Measurements from ENCODE around the gene TULP1. TPM values are rescaled to one million over a fixed set of nuclear protein-coding genes. Genes with fewer than 3 reads are reported as not detected.

Gene TULP1
- total and polyA plus RNA-seq, 2 of the 8 experiments (the other 6 are each of a cell fraction or from before 2014, with no cell fraction given) = 3.2 to 6.8 TPM

DNA sequence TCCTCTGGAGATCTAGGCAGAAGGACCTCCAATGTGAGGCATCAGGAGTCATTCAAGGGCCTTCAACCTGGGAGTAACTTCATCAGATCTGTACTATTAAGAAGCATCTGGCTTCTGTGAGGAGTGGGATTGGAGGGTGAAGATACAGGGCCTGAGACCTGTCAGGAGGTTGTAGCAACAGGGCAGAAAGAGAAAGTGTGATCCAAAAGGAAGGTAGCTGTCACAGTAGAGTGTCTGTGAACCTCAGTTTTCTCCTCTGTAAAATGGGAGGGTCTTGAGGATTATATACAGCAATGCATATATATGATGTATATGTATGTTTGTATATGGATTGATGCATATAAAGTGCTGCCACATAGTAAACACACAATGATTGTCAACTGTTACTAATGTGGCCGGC is 47.0 kb downstream of the TULP1 start:
- Histone ChIP-seq H3K9ac (replicated peaks in 1 of 4; ENCODE audit: extremely low read depth in 1 of 4, low read depth in 3 of 4, low read length in 3 of 4) (no peak overlapping the region), H3K23me2 (ENCODE audit: low read depth, low read length) (peaks cover 13% of the 10 kb centered on the region), H4K8ac (ENCODE audit: extremely low read depth, insufficient read depth, low read length) (no peak overlapping the region), H4K20me1 (replicated peaks in 1 of 2; ENCODE audit: control insufficient read depth in 1 of 2, insufficient read depth in 2 of 2, low read length in 2 of 2) (peaks cover 9 to 15% of the 10 kb centered on the region in 2 experiments), H3K18ac (ENCODE audit: extremely low read depth, low read length) (no peak overlapping the region), H3K23ac (ENCODE audit: insufficient read length) (no peak overlapping the region), H3K4me1 (replicated peaks in 1 of 4; ENCODE audit: control insufficient read depth in 3 of 4, insufficient read depth in 4 of 4, low read length in 3 of 4) (peaks cover 0 to 8% (median 5%) of the 10 kb centered on the region in 4 experiments; a peak in 5 of 7 replicates), H4K5ac (ENCODE audit: insufficient read length, low read depth, low read length) (no peak overlapping the region), H3K4me2 (ENCODE audit: insufficient read depth in 1 of 2, low read depth in 2 of 2, low read length in 2 of 2) (no peak overlapping the region), H2BK12ac (ENCODE audit: low read depth, low read length) (no peak overlapping the region), H2BK5ac (ENCODE audit: low read depth, low read length) (no peak overlapping the region), H3K79me1 (ENCODE audit: low read depth, low read length) (peaks cover 4% of the 10 kb centered on the region; the same call in 1 of the 2 replicates), H3K27me3 (replicated peaks in 1 of 4; ENCODE audit: control insufficient read depth in 3 of 4, extremely low read depth in 1 of 4, insufficient read depth in 3 of 4, low read length in 3 of 4) (no peaks in the 10 kb centered on the region; a peak in 1 of 7 replicates), H4K91ac (replicated peaks; ENCODE audit: insufficient read length, low read length) (no peak overlapping the region), H3K9me3 (ENCODE audit: insufficient read depth in 2 of 2, low read depth in 1 of 2, low read length in 1 of 2) (no peaks in the 10 kb centered on the region; a peak in 1 of 4 replicates), H3K4ac (replicated peaks; ENCODE audit: insufficient read length, low read depth, low read length) (no peak overlapping the region), H3K4me3 (ENCODE audit: extremely low read depth in 1 of 4, insufficient read depth in 2 of 4, low read depth in 3 of 4, low read length in 4 of 4) (no peak overlapping the region), H3K27ac (ENCODE audit: low read depth, low read length) (no peak overlapping the region), H2AK5ac (ENCODE audit: low read depth, low read length) (no peak overlapping the region), H3K14ac (ENCODE audit: insufficient read length) (no peak overlapping the region), H2BK20ac (ENCODE audit: low read length) (no peak overlapping the region), H2BK15ac (ENCODE audit: low read length) (no peak overlapping the region), H3K56ac (replicated peaks; ENCODE audit: insufficient read length, low read depth, low read length) (no peak overlapping the region), H3K79me2 (ENCODE audit: control insufficient read depth in 1 of 2, insufficient read depth in 2 of 2, low read length in 2 of 2) (peaks cover 14 to 25% of the 10 kb centered on the region in 2 experiments), H2AFZ (ENCODE audit: low read length) (no peak overlapping the region), H3K36me3 (ENCODE audit: control insufficient read depth in 2 of 4, insufficient read depth in 4 of 4, low read length in 3 of 4) (peaks cover 17 to 33% (median 21%) of the 10 kb centered on the region in 4 experiments), H2BK120ac (replicated peaks; ENCODE audit: low read depth, low read length) (no peak overlapping the region)
- CTCF ChIA-PET (ENCODE audit: partially characterized antibody) = interaction anchor here (0.5 to 5.5 kb wide), 17 partner anchors 7 to 173 kb away, joined by 3 to 30 read pairs (median 4); partner anchors contain the start of genes DEF6 and FANCE
- no peak for DNase-seq (ENCODE audit: low read depth in 1 of 2, low spot score in 2 of 2)
- WGBS, 2 experiments (ENCODE audit: extremely low coverage in 1 of 2, insufficient coverage in 1 of 2, insufficient read length in 1 of 2, insufficient replicate concordance in 2 of 2, low coverage in 1 of 2, low lambda C conversion rate in 2 of 2, missing lambda C conversion rate in 1 of 2) = 76% methylated on average over 1 of the region's 1 CpG; no CpG with 5 or more reads in 1 of the 2 experiments
- POLR2A ChIA-PET (ENCODE audit: partially characterized antibody) = interaction anchor here (0.8 to 30.9 kb wide), 7 partner anchors 8 to 167 kb away, joined by 3 to 1319 read pairs (median 6); partner anchors contain the start of genes DEF6, FANCE and TEAD3
- FAIRE-seq = no peak
- TF ChIP-seq RBBP5 (IDR thresholded peaks at IDR 0.05; ENCODE audit: borderline replicate concordance, low read depth, low read length) (no peak), EP300 (IDR thresholded peaks at IDR 0.05; ENCODE audit: borderline replicate concordance in 1 of 2, low read depth in 2 of 2, low read length in 2 of 2) (no peak), CEBPB (IDR thresholded peaks at IDR 0.05; ENCODE audit: low read depth, low read length) (no peak), BACH1 (IDR thresholded peaks at IDR 0.05; ENCODE audit: low read length) (no peak), SIX5 (IDR thresholded peaks at IDR 0.05; ENCODE audit: low read depth, low read length) (no peak), YY1 (IDR thresholded peaks at IDR 0.05; ENCODE audit: low read depth, low read length) (no peak), TCF12 (IDR thresholded peaks at IDR 0.05; ENCODE audit: low read depth, low read length) (no peak), GABPA (IDR thresholded peaks at IDR 0.05; ENCODE audit: borderline replicate concordance, insufficient read depth, low read length) (no peak)
- TF ChIP-seq, protein P1, sequence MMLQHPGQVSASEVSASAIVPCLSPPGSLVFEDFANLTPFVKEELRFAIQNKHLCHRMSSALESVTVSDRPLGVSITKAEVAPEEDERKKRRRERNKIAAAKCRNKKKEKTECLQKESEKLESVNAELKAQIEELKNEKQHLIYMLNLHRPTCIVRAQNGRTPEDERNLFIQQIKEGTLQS (IDR thresholded peaks at IDR 0.05; ENCODE audit: insufficient read depth, low read depth, low read length) = no peak
- TF ChIP-seq, protein P2, sequence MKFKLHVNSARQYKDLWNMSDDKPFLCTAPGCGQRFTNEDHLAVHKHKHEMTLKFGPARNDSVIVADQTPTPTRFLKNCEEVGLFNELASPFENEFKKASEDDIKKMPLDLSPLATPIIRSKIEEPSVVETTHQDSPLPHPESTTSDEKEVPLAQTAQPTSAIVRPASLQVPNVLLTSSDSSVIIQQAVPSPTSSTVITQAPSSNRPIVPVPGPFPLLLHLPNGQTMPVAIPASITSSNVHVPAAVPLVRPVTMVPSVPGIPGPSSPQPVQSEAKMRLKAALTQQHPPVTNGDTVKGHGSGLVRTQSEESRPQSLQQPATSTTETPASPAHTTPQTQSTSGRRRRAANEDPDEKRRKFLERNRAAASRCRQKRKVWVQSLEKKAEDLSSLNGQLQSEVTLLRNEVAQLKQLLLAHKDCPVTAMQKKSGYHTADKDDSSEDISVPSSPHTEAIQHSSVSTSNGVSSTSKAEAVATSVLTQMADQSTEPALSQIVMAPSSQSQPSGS (IDR thresholded peaks at IDR 0.05; ENCODE audit: low read length) = no peak
- TF ChIP-seq, protein P3, sequence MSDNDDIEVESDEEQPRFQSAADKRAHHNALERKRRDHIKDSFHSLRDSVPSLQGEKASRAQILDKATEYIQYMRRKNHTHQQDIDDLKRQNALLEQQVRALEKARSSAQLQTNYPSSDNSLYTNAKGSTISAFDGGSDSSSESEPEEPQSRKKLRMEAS (IDR thresholded peaks at IDR 0.05) = no peak
